Measurements from ENCODE around the gene LYSMD1.

The LYSMD1 gene

DNA sequence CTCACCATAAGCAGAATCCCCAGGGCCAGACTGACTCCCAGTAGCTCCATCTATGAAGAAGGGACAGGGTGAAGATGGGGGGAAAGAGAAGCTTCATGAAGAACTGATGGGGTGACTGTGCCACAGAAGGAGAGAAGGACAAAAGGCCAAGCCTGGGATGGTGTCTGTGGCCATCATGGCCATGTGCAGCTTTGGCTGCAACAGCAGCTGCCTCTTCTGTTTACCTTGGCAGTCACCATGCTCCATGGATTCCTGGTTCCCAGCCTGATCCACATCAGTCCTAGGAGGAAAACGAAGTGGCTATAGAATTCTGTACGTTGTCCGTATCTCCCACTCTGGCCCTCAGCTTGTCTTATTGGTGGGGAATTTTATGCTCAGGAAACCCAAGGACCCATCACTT lies 31.3 kb downstream of the LYSMD1 start:
- Histone ChIP-seq H3K4me3 (ENCODE audit: low read length) (no peak overlapping the region), H3K9me3 (ENCODE audit: control insufficient read depth, low read length) (no peaks in the 10 kb centered on the region), H3K27me3 (replicated peaks; ENCODE audit: control insufficient read depth, insufficient read depth, low read length) (peaks cover 7% of the 10 kb centered on the region), H3K4me1 (ENCODE audit: control insufficient read depth, insufficient read depth, low read length) (peaks cover 11% of the 10 kb centered on the region), H3K9ac (ENCODE audit: low read length) (no peak overlapping the region), H3K36me3 (ENCODE audit: control insufficient read depth, insufficient read depth, low read length, severe bottlenecking) (no peaks in the 10 kb centered on the region)
- DNase-seq (ENCODE audit: low read depth) = no peak

DNA sequence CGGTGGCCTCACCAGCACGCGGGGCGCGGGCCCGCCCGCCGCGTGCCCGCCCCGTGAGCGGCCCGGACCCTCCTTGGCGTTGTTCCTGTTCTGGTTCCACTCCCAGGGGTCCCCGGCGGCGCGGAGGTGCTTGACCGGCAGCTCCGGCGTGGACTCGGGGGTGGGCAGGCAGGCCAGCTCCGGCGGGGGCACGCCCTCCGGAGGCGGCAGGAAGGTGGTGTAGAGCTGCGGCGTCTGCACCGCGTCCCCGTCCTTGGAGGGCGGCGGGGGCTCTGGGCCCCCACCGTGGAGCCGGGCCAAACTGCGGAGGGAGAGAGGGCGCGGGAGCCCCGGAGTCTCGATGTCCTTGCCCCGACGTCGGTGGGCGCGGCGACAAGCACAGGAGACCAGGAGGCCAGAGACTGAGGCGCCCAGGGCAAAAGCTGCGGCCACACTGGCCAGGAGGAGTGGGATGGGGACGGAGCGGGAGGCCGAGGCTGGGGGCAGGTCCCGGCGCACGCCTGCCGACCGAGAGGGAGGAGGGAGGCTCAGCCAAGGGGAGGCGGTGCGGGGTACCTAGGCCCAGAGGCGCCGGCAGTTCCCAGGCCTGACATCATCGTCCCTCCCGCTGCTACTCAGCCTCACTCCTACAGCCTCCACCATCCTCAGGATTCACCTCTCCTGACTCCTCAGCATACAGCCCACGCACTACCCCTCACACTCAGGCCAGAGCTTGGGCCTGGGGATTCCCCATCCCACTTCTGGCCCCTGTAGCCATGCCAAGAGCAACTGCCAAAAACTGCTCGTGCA lies 32.5 kb downstream of the LYSMD1 start:
- Histone ChIP-seq H3K9ac (ENCODE audit: low read length) (no peak overlapping the region), H3K27me3 (replicated peaks; ENCODE audit: control insufficient read depth, insufficient read depth, low read length) (peaks cover 7% of the 10 kb centered on the region), H3K4me1 (ENCODE audit: control insufficient read depth, insufficient read depth, low read length) (peaks cover 13% of the 10 kb centered on the region), H3K9me3 (ENCODE audit: control insufficient read depth, low read length) (no peaks in the 10 kb centered on the region), H3K36me3 (ENCODE audit: control insufficient read depth, insufficient read depth, low read length, severe bottlenecking) (no peaks in the 10 kb centered on the region), H3K4me3 (ENCODE audit: low read length) (no peak overlapping the region)
- DNase-seq (ENCODE audit: low read depth) = no peak

DNA sequence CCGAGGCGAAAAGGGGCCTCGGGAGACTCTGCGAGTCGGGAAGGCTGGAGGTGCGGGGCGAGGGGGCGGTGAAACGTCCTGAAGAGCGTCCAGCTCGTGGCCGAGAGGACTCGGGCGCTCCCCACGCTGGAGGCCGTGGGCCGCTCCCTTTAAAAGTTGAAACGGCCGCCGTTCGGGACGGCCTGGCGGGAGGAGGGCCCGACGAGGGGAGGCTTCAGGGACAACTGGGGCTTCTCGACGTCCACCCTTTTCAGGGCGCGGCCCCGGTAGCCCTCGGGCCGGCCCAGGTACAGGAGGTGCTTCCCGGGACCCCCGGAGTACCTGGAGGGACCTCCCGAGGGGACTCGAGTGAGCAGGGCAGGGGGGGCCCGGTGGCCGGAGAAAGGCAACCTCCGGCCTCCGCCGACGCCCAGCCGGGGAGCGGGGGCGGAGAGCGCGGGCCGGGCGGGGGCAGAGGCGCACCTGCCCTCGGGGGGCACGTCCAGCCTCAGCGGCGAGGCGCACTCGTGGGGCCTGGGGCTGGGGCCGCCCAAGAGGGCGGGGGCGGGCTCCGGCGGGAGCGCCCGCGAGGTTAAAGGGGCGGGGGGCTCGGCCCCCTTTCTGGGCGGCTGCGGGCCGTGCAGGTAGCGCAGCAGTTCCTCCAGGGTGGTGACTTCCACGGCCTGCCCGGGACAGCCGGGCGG lies 33.2 kb downstream of the LYSMD1 start:
- DNase-seq (ENCODE audit: low read depth) = no peak
- Histone ChIP-seq H3K9ac (ENCODE audit: low read length) (peak overlapping the region; percentile 65), H3K27me3 (replicated peaks; ENCODE audit: control insufficient read depth, insufficient read depth, low read length) (peaks cover 7% of the 10 kb centered on the region), H3K9me3 (ENCODE audit: control insufficient read depth, low read length) (no peaks in the 10 kb centered on the region), H3K36me3 (ENCODE audit: control insufficient read depth, insufficient read depth, low read length, severe bottlenecking) (peaks cover under 1% of the 10 kb centered on the region), H3K4me3 (ENCODE audit: low read length) (peak overlapping the region; percentile 68), H3K4me1 (ENCODE audit: control insufficient read depth, insufficient read depth, low read length) (peaks cover 13% of the 10 kb centered on the region)

DNA sequence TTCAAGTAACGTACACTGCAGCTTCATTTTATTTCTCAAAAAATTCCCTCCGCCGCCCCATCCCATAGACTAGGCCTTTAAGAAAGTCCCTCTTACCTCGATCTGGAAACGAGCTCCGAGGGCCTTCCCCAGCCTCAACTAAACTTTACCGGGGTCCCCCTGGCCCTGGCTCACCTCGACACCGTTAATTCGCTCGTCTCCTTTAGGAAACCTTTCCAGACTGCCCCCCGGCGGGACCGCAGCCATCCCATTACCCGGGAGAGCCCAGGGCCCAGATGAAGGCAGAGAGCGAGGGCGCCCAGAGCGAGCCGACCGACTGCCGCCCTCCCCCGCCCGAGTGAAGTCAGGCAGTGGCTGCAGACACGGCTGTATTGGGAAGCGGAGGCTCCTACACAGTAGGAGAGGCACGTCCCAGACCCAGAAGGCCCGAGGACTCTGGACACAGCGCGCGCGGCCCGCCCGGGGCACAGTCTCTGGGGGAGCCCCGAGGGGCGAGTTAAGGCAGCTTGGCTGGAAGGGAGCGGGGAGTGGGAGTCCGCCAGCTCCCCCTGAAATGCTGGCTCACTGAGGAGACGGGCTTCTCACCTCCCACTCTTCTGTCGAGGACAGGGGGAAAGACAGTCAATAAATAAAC lies 33.9 kb downstream of the LYSMD1 start:
- peak overlapping the region; percentile 65 for H3K9ac ChIP-seq (ENCODE audit: low read length)
- H3K27me3 ChIP-seq (replicated peaks; ENCODE audit: control insufficient read depth, insufficient read depth, low read length) = peaks cover 7% of the 10 kb centered on the region
- peak overlapping the region; percentile 68 for H3K4me3 ChIP-seq (ENCODE audit: low read length)
- peaks cover 13% of the 10 kb centered on the region for H3K4me1 ChIP-seq (ENCODE audit: control insufficient read depth, insufficient read depth, low read length)
- no peak for DNase-seq (ENCODE audit: low read depth)
- H3K36me3 ChIP-seq (ENCODE audit: control insufficient read depth, insufficient read depth, low read length, severe bottlenecking) = peaks cover 2% of the 10 kb centered on the region
- H3K9me3 ChIP-seq (ENCODE audit: control insufficient read depth, low read length) = no peaks in the 10 kb centered on the region

DNA sequence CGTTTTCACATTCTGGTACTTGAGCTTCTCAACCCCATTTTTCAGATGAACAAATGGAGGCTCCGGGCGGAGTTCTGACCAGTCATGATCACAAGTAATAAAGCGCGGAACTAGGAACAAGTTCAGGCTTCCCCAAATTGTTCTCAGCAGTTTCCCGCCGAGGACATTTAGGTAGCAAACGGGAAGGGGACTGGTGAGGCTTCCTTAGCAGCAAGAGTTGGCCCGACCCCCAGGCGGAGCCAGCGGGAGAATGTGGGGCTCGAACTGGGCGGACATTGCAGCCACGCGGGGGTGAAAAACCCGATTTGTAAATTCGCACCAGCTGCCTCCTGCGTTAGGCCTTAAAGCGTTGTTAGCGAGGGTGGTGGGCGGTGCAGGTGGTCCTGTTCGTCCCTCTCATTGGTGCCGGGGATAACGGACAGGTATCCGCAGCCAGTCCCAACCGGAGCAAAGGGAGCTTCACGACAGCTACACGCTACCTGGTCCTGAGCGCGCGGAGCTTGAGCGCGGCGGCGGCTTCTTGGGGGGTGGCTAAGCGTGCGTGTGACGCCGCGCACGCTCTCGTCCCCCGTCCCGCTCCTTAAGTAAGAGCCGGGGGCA lies 34.6 kb downstream of the LYSMD1 start:
- Histone ChIP-seq H3K9ac (ENCODE audit: low read length) (peak overlapping the region; percentile 65), H3K36me3 (ENCODE audit: control insufficient read depth, insufficient read depth, low read length, severe bottlenecking) (peaks cover 2% of the 10 kb centered on the region), H3K27me3 (replicated peaks; ENCODE audit: control insufficient read depth, insufficient read depth, low read length) (peaks cover 7% of the 10 kb centered on the region), H3K9me3 (ENCODE audit: control insufficient read depth, low read length) (no peaks in the 10 kb centered on the region), H3K4me1 (ENCODE audit: control insufficient read depth, insufficient read depth, low read length) (peaks cover 13% of the 10 kb centered on the region), H3K4me3 (ENCODE audit: low read length) (peak overlapping the region; percentile 68)
- DNase-seq (ENCODE audit: low read depth) = peak; percentile 49

DNA sequence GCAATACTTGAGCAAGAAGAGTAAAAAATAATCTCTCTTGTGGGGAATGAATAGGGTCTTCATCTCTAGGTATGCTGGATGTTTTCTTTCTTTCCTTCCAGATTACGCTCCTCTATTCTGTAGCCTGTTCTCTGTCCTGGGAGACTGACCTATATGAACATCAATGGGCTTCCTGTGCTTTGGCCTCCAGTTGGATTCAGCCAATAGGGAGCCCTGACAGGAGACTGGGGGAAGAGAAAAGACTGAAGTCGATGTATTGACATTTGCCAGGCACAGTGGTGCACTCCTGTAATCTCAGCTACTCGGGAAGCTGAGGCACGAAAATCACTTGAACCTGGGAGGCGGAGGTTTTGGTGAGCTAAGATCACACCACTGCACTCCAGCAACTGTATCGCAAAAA lies 36.9 kb downstream of the LYSMD1 start:
- H3K4me3 ChIP-seq (ENCODE audit: low read length) = no peak overlapping the region
- H3K27me3 ChIP-seq (replicated peaks; ENCODE audit: control insufficient read depth, insufficient read depth, low read length) = peaks cover 7% of the 10 kb centered on the region
- H3K4me1 ChIP-seq (ENCODE audit: control insufficient read depth, insufficient read depth, low read length) = peaks cover 13% of the 10 kb centered on the region
- no peaks in the 10 kb centered on the region for H3K9me3 ChIP-seq (ENCODE audit: control insufficient read depth, low read length)
- DNase-seq (ENCODE audit: low read depth) = no peak
- H3K9ac ChIP-seq (ENCODE audit: low read length) = no peak overlapping the region
- H3K36me3 ChIP-seq (ENCODE audit: control insufficient read depth, insufficient read depth, low read length, severe bottlenecking) = peaks cover 2% of the 10 kb centered on the region

DNA sequence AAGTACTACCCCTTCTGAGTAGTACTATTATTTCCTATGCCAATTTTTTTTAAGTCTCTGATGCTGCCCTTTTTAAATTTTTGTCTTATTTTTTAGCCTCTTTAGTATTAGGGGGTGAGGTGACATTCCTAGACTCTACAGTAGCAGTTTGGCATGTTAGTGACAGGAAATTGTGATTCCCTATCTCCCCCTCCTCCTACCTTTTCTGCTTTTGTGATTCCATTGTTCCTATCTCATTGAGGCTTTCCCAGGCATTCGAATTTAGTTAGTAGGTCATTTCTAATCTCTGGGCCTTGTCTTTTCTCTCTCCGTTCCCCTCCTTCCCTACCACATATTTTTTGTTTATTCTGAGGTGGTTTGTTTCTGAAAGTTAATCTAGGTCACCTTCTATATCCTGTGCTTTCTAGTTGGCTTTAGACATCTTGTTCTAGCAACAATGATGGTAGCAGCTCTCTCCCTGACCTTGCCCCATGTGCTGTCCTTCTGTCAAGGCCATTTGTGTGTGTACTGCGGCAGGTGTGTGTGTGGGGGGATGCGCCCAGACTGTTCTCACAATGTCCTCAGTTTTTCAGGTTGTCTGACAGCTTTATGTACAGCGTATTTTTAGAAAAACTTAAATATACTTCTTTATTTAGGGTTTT lies 40.8 kb downstream of the LYSMD1 start:
- no peak overlapping the region for H3K4me3 ChIP-seq (ENCODE audit: low read length)
- DNase-seq (ENCODE audit: low read depth) = no peak
- peaks cover 5% of the 10 kb centered on the region for H3K4me1 ChIP-seq (ENCODE audit: control insufficient read depth, insufficient read depth, low read length)
- no peaks in the 10 kb centered on the region for H3K9me3 ChIP-seq (ENCODE audit: control insufficient read depth, low read length)
- H3K36me3 ChIP-seq (ENCODE audit: control insufficient read depth, insufficient read depth, low read length, severe bottlenecking) = peaks cover 2% of the 10 kb centered on the region
- no peaks in the 10 kb centered on the region for H3K27me3 ChIP-seq (replicated peaks; ENCODE audit: control insufficient read depth, insufficient read depth, low read length)
- no peak overlapping the region for H3K9ac ChIP-seq (ENCODE audit: low read length)

DNA sequence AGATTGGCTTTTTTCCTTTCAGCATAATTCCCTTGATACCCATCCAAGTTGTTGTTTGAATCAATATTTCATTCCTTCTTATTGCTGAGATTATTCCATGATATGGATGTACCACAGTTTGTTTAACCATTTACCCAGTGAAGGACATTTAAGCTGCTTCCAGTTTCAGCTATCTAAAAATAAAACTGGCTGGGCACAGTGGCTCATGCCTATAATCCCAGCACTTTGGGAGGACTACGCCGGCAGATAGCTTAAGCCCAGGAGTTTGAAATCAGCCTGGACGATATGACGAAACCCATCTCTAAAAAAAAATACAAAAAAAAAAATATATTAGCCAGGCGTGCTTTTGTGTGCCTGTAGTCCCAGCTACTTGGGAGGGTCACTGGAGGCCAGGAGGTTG lies 51.8 kb downstream of the LYSMD1 start:
- no peak overlapping the region for H3K4me3 ChIP-seq (ENCODE audit: low read length)
- no peaks in the 10 kb centered on the region for H3K9me3 ChIP-seq (ENCODE audit: control insufficient read depth, low read length)
- H3K36me3 ChIP-seq (ENCODE audit: control insufficient read depth, insufficient read depth, low read length, severe bottlenecking) = peaks cover 5% of the 10 kb centered on the region
- H3K27me3 ChIP-seq (replicated peaks; ENCODE audit: control insufficient read depth, insufficient read depth, low read length) = no peaks in the 10 kb centered on the region
- H3K9ac ChIP-seq (ENCODE audit: low read length) = no peak overlapping the region
- no peaks in the 10 kb centered on the region for H3K4me1 ChIP-seq (ENCODE audit: control insufficient read depth, insufficient read depth, low read length)
- DNase-seq (ENCODE audit: low read depth) = no peak

All from adipocyte (in vitro differentiated cells).